Tibial nerve (tissue), 4 donors: ENCODE measurements around the gene NUP54. TPM values are rescaled to one million over a fixed set of nuclear protein-coding genes. Genes with fewer than 3 reads are reported as not detected.

Source experiments
- DNase-seq, 2 donors: peaks; one replicate each; pipeline ENCODE4 v3.0.0-alpha.2; 2019; ENCODE audit warnings: low spot score in 2 of 2
- H3K27ac ChIP-seq, 4 donors: fragments of 200-600 bp; sonication (generic) in 3 of 4; one replicate each; pipeline ENCODE4 v1.5.1; 2017 to 2019; ENCODE audit warnings: mild to moderate bottlenecking in 1 of 4
- H3K27me3 ChIP-seq, 2 donors: fragments of 200-600 bp; sonication (generic) in 1 of 2; one replicate each; pipeline versions ENCODE4 v1.5.1 to v1.6.0; 2017 to 2019
- H3K36me3 ChIP-seq, 3 donors: fragments of 200-600 bp; sonication (generic); one replicate each; pipeline ENCODE4 v1.5.1; 2018 to 2019
- H3K4me1 ChIP-seq, 4 donors: fragments of 200-600 bp; sonication (generic) in 3 of 4; one replicate each; pipeline ENCODE4 v1.5.1; 2017 to 2019
- H3K4me3 ChIP-seq, 4 donors: fragments of 200-600 bp; sonication (generic) in 3 of 4; one replicate each; pipeline ENCODE4 v1.5.1; 2017 to 2019; ENCODE audit warnings: mild to moderate bottlenecking in 1 of 4, moderate library complexity in 1 of 4
- H3K9me3 ChIP-seq, 4 donors: fragments of 200-600 bp; sonication (generic) in 3 of 4; one replicate each; pipeline ENCODE4 v1.5.1; 2017 to 2019
- CTCF ChIP-seq, 5 experiments: fragments of 200-600 bp in 3 of 5; fragments of 450-650 bp in 2 of 5; sonication (generic) in 3 of 5; IDR thresholded peaks; one replicate each; pipeline ENCODE4 v1.5.1; 2016 to 2019; ENCODE audit warnings: antibody characterized with exemption in 5 of 5, mild to moderate bottlenecking in 3 of 5, moderate library complexity in 2 of 5
- EP300 ChIP-seq, 2 donors: sonication (generic); formaldehyde crosslinking; IDR thresholded peaks; one replicate each; pipeline ENCODE4 v1.6.1; 2017; ENCODE audit warnings: antibody characterized with exemption in 2 of 2, mild to moderate bottlenecking in 1 of 2
- POLR2A ChIP-seq, 2 donors: fragments of 450-650 bp; IDR thresholded peaks; one replicate each; pipeline ENCODE4 v1.6.1; 2017; ENCODE audit warnings: antibody characterized with exemption in 2 of 2, mild to moderate bottlenecking in 2 of 2, moderate library complexity in 2 of 2
- WGBS, 2 donors: methylation state at CpG; one replicate each; pipeline ENCODE4 v1.1.5; 2018; 5-methylcytosine and 5-hydroxymethylcytosine counted together
- total RNA-seq, 4 donors: library from RNA; depleted of rRNA; stranded (reverse); fragments of >200 nt; gene quantifications; one replicate each; pipeline ENCODE4 v1.1.0, GENCODE V29; 2016

Gene NUP54
- total RNA-seq, 4 donors from 2014 or later, result 27.5 to 39.6 (median 31.8) TPM

GRCh38 chr4:76182463-76182862 is 34.3 kb upstream of the NUP54 start:
- no peaks in the 10 kb centered on the region for H3K9me3 ChIP-seq
- no peak for DNase-seq
- H3K27ac ChIP-seq, result no peak overlapping the region
- peaks cover 0 to 19% (median 3%) of the 10 kb centered on the region in 3 donors for H3K36me3 ChIP-seq
- TF ChIP-seq CTCF (IDR thresholded peaks at IDR 0.05), result no peak
- TF ChIP-seq EP300 (IDR thresholded peaks at IDR 0.05), result no peak
- TF ChIP-seq POLR2A (IDR thresholded peaks at IDR 0.05), result no peak
- 94 to 95% methylated on average over 5 of the region's 5 CpGs for WGBS, 2 donors
- peaks cover 0 to 32% (median 0%) of the 10 kb centered on the region in 4 donors for H3K4me1 ChIP-seq
- H3K27me3 ChIP-seq, result no peaks in the 10 kb centered on the region
- no peak overlapping the region for H3K4me3 ChIP-seq

- Histone ChIP-seq H3K4me3 (no peak overlapping the region), H3K4me1 (peaks cover 0 to 25% (median 0%) of the 10 kb centered on the region in 4 donors), H3K27ac (peak overlapping the region in 2 of 4 donors; percentile 1 to 30), H3K36me3 (peaks cover 0 to 23% (median 0%) of the 10 kb centered on the region in 3 donors), H3K9me3 (no peaks in the 10 kb centered on the region), H3K27me3 (no peaks in the 10 kb centered on the region)
- 63 to 64% methylated on average over 11 of the region's 11 CpGs for WGBS, 2 donors
- DNase-seq, result peak; percentile 80 to 91
- TF ChIP-seq CTCF (IDR thresholded peaks at IDR 0.05), result peak; percentile 77 to 96 (median 86)
- TF ChIP-seq POLR2A (IDR thresholded peaks at IDR 0.05), result no peak
- TF ChIP-seq EP300 (IDR thresholded peaks at IDR 0.05), result peak in 1 of 2 donors; percentile 25
Observed at GRCh38 chr4:76179398-76180318, 31.5 kb upstream of the NUP54 start.

GRCh38 chr4:76178296-76178695 is 30.1 kb upstream of the NUP54 start:
- H3K9me3 ChIP-seq, result no peaks in the 10 kb centered on the region
- H3K27me3 ChIP-seq, result no peaks in the 10 kb centered on the region
- no peak overlapping the region for H3K4me3 ChIP-seq
- H3K27ac ChIP-seq, result no peak overlapping the region
- TF ChIP-seq EP300 (IDR thresholded peaks at IDR 0.05) (no peak), POLR2A (IDR thresholded peaks at IDR 0.05) (no peak), CTCF (IDR thresholded peaks at IDR 0.05) (no peak)
- H3K36me3 ChIP-seq, result peaks cover 0 to 32% (median 9%) of the 10 kb centered on the region in 3 donors
- DNase-seq, result no peak
- WGBS, 2 donors, result 55 to 59% methylated on average over 2 of the region's 2 CpGs
- peaks cover 0 to 21% (median 0%) of the 10 kb centered on the region in 4 donors for H3K4me1 ChIP-seq

- no peak for TF ChIP-seq CTCF (IDR thresholded peaks at IDR 0.05)
- no peak for TF ChIP-seq EP300 (IDR thresholded peaks at IDR 0.05)
- TF ChIP-seq POLR2A (IDR thresholded peaks at IDR 0.05), result no peak
- peaks cover 0 to 38% (median 9%) of the 10 kb centered on the region in 3 donors for H3K36me3 ChIP-seq
- H3K9me3 ChIP-seq, result no peaks in the 10 kb centered on the region
- no peak overlapping the region for H3K27ac ChIP-seq
- DNase-seq, result no peak
- H3K4me1 ChIP-seq, result peaks cover 0 to 21% (median 0%) of the 10 kb centered on the region in 4 donors
- H3K4me3 ChIP-seq, result no peak overlapping the region
- H3K27me3 ChIP-seq, result no peaks in the 10 kb centered on the region
Observed at GRCh38 chr4:76177709-76178108, 29.5 kb upstream of the NUP54 start.

- TF ChIP-seq CTCF (IDR thresholded peaks at IDR 0.05), result no peak
- no peak for TF ChIP-seq EP300 (IDR thresholded peaks at IDR 0.05)
- TF ChIP-seq POLR2A (IDR thresholded peaks at IDR 0.05), result no peak
- H3K4me3 ChIP-seq, result no peak overlapping the region
- peaks cover 0 to 60% (median 15%) of the 10 kb centered on the region in 3 donors for H3K36me3 ChIP-seq
- no peaks in the 10 kb centered on the region for H3K27me3 ChIP-seq
- no peak for DNase-seq
- H3K4me1 ChIP-seq, result peaks cover 0 to 17% (median 0%) of the 10 kb centered on the region in 4 donors
- H3K27ac ChIP-seq, result no peak overlapping the region
- H3K9me3 ChIP-seq, result no peaks in the 10 kb centered on the region
- 93 to 97% methylated on average over 1 of the region's 1 CpG for WGBS, 2 donors
Observed at GRCh38 chr4:76175336-76175735, 27.1 kb upstream of the NUP54 start.
